Mucosa of descending colon (tissue), 3 donors: ENCODE measurements around the gene MORN1. TPM values are rescaled to one million over a fixed set of nuclear protein-coding genes. Genes with fewer than 3 reads are reported as not detected.

Experiments used
- ATAC-seq: fragments of 200-7000 bp; cut with Tn5 transposase; one replicate; pipeline ENCODE4 v1.9.1; 2020; ENCODE audit warnings: mild to moderate bottlenecking, moderate library complexity
- DNase-seq, 3 donors: peaks; one replicate each; pipeline ENCODE4 v3.0.0-alpha.2; 2020
- H3K36me3 ChIP-seq: fragments of 200-600 bp; one replicate; pipeline ENCODE4 v1.8.0; 2021; ENCODE audit warnings: low read depth, mild to moderate bottlenecking
- H3K4me1 ChIP-seq: fragments of 200-600 bp; one replicate; pipeline ENCODE4 v1.8.0; 2021; ENCODE audit warnings: low read depth, mild to moderate bottlenecking
- H3K4me3 ChIP-seq: fragments of 200-600 bp; one replicate; pipeline ENCODE4 v1.8.0; 2021; ENCODE audit warnings: mild to moderate bottlenecking
- H3K9me3 ChIP-seq: fragments of 200-600 bp; one replicate; pipeline ENCODE4 v1.8.0; 2021; ENCODE audit warnings: mild to moderate bottlenecking
- intact Hi-C, 2 donors: fragments of 100-400 bp; cut with DNase I in 1 of 2; cut with micrococcal nuclease in 1 of 2; formaldehyde crosslinking; loops; one replicate each; pipeline versions ENCODE4 v1.11.0 to v1.11.1; 2022; cut with DNase I, micrococcal nuclease
- total RNA-seq, 3 donors: library from RNA; stranded (reverse); fragmentation: NEBNext Ultra II Directional in 2 of 3; extraction: Animal tissue kit (Norgen Biotek cat#: 25700) in 2 of 3; gene quantifications; one replicate each; pipeline versions ENCODE4 v1.2.1 to v1.2.4, GENCODE V29; 2021 to 2023
- TF ChIP-seq, protein P1 (sequence below): fragments of 200-600 bp; IDR thresholded peaks from one replicate; pipeline ENCODE4 v1.8.0; 2022; ENCODE audit warnings: antibody characterized with exemption, mild to moderate bottlenecking
- donor health status: DM: no; HTN: no; CAD: no; lungs with moderate emphysema.
- donor health status: DM: no; HTN: no; CAD: no.
- donor health status: DM: no; HTN: yes; CAD: no.

Gene MORN1
- total RNA-seq, 3 donors from 2014 or later, result 13.1 to 17.4 (median 13.4) TPM

DNA sequence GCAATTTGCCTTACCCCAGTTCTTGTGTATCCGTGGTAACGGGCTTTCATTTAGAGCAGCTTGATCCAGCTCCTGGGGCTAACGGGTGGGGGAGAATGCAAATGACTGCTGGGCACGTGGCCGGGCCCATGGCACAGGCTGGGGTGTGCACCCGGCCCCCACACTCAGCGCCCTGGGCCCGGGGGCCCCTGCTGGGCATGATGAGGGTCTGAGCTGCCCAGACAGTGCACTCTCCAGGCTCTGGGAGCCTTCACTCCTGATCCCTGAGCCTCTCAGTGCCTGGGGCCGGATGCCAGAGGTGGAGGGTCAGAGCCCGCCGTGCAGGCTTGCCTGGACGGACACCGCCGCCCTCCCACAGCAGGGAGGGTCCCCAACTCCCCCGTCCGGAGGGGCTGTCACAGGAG lies 41.1 kb upstream of the MORN1 start:
- peaks cover 4% of the 10 kb centered on the region for H3K9me3 ChIP-seq
- TF ChIP-seq, protein P1, sequence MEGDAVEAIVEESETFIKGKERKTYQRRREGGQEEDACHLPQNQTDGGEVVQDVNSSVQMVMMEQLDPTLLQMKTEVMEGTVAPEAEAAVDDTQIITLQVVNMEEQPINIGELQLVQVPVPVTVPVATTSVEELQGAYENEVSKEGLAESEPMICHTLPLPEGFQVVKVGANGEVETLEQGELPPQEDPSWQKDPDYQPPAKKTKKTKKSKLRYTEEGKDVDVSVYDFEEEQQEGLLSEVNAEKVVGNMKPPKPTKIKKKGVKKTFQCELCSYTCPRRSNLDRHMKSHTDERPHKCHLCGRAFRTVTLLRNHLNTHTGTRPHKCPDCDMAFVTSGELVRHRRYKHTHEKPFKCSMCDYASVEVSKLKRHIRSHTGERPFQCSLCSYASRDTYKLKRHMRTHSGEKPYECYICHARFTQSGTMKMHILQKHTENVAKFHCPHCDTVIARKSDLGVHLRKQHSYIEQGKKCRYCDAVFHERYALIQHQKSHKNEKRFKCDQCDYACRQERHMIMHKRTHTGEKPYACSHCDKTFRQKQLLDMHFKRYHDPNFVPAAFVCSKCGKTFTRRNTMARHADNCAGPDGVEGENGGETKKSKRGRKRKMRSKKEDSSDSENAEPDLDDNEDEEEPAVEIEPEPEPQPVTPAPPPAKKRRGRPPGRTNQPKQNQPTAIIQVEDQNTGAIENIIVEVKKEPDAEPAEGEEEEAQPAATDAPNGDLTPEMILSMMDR, result no peak
- H3K4me3 ChIP-seq, result no peak overlapping the region
- intact Hi-C loops, result no loop called here
- H3K36me3 ChIP-seq, result no peaks in the 10 kb centered on the region
- H3K4me1 ChIP-seq, result no peaks in the 10 kb centered on the region
- DNase-seq (no peak), ATAC-seq (no peak)

DNA sequence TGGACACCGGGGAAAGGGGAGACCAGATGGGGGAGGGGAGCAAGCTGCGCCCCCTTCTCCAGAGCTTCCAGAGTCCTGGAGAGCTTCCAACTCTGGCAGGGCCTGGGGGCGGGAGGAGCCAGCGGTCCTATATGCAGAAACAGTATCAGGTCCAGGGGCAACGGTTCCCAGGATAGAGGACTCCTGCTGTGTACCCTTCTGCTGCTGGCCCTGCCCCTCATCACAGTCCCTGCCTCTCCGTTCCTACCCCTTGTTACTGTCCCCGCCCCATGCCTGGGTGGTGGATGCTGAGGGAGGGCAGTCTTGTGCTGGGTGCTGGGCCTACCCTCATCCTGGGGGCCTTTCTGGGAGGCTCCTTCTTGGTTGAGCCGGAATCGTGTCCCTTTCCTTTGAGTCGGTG lies 40.2 kb upstream of the MORN1 start:
- Histone ChIP-seq H3K4me1 (no peaks in the 10 kb centered on the region), H3K36me3 (no peaks in the 10 kb centered on the region), H3K4me3 (no peak overlapping the region), H3K9me3 (peaks cover 4% of the 10 kb centered on the region)
- DNase-seq (no peak), ATAC-seq (no peak)
- intact Hi-C loops, result no loop called here
- TF ChIP-seq, protein P1, result no peak

DNA sequence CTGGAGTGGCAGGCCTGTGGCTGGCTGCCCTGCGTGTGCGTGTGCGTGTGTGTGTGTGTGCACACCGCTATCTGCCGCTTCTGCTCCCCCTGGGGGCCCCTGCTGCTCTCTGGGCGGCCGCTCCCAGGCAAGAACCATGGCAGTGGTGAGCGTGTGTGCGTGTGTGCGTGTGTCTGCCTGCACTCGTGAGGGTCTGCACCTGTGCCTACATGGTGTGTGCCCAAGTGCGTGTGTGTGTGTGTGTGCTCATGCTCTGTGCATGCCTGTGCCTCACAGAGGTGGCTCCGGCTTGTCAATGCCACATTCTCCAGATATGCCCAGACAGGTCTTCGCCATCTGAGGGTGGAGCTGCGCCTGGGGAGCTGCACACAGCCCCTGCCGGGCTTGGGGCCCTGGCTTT lies 39.7 kb upstream of the MORN1 start:
- no peak overlapping the region for H3K4me3 ChIP-seq
- ATAC-seq (no peak), DNase-seq (no peak)
- no peaks in the 10 kb centered on the region for H3K4me1 ChIP-seq
- intact Hi-C loops, result no loop called here
- peaks cover 4% of the 10 kb centered on the region for H3K9me3 ChIP-seq
- H3K36me3 ChIP-seq, result no peaks in the 10 kb centered on the region
- TF ChIP-seq, protein P1, result no peak

DNA sequence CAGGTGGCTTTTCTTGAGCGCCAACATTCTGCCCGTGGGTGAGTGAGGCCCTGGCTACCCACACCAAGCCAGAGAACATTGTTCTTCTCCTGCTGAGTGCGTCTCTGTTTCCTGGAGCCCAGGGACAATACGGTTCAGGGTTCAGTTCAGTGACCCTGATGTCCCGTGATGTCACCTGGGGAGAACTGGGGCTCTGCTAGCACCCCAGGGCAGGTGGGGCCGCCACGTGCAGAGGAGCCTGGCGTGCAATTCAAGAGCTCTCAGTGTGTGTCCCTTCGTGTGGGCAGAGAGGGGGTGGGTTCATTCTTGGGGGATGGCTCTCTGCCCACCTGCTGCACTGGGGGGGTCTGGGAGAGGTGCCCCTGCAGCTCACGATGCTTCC lies 39.2 kb upstream of the MORN1 start:
- DNase-seq (no peak), ATAC-seq (no peak)
- TF ChIP-seq, protein P1, result no peak
- H3K4me1 ChIP-seq, result no peaks in the 10 kb centered on the region
- H3K36me3 ChIP-seq, result no peaks in the 10 kb centered on the region
- no peak overlapping the region for H3K4me3 ChIP-seq
- intact Hi-C loops, result no loop called here
- peaks cover 4% of the 10 kb centered on the region for H3K9me3 ChIP-seq

DNA sequence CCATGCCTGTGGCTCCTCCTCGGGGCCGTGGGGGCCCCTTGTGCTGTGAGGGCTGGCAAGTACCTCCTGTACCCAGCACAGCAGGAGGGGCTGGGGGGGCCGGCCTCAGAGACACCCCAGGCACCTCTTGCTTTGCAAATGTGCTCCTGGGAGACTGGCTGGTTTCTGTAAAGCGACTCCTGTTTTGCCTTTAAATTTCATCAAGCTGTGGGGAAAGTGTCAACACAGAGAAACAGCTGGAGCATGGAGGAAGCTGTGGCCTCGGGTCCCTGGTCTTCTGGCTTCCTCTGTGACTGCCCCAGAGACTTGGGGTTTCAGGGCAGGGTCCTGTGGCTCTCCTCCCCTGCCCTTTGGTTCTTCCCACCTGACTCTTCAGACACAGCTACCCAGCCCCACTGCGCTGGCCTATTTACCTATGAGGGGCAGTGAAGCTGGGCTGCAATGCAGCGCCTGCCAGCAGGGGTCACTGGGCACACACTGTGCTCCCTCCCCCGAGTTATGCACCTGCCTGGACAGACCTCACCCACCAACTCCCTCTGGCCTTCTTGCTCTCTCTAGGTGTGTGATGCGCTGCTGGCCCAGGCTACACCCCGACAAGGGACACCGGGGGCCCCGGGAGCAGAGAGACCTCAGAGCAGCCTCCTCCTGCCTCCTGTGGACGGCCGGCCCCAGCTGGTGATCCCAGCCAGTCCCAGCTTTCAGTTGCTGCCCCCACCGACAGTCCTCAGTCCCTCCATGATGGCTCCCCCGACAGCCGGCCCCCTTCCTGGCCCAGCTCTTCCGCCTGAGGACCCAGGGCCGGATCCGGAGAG lies 38.6 kb upstream of the MORN1 start:
- ATAC-seq, result peak; percentile 32
- TF ChIP-seq, protein P1, result no peak
- Histone ChIP-seq H3K9me3 (peaks cover 4% of the 10 kb centered on the region), H3K4me1 (no peaks in the 10 kb centered on the region), H3K36me3 (no peaks in the 10 kb centered on the region), H3K4me3 (no peak overlapping the region)
- DNase-seq, result peak in 1 of 3 donors; percentile 25
- intact Hi-C loops, result no loop called here
